ENCODE data around the gene NDST3.

The NDST3 gene

DNA sequence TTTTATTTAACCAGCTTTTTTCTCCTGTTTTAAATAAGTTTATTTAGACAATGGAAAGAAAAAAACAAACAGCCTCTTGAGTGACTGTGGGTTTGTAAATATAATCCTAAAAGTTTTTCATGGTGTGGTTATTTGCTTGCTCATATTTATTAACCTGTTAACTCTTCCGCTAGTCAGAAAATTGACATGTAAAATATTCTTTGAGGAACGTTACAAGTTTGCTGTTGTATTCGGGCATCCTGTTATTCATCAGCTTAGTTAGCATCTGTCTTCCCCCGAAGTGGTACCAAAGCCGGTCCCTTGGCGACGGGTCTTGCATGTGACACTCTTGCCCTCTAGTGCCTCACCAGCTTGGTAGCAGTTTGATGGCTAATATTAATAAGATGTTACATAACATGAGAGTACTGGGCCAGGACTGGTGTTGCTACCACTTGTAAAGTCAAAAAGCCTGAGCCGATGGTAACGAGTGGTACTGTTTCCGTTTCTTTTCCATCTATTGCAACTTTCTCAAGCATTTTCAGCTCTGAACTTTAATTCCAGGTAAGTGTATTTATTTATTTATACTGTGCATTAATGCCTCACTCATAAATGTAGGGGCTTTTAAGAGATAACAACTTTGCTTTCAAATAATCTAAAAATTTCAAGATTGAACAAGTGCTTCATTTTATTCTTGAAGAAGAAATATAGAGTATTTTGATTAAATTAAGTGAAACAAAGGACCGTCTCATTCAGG lies at the start of gene NDST3:
NDST3 (plus strand) TSS at position 434 of the 733 bp plus-strand sequence. CDS start 19,425 bp downstream, outside the sequence.
- DNase-seq: peak; percentile 64

DNA sequence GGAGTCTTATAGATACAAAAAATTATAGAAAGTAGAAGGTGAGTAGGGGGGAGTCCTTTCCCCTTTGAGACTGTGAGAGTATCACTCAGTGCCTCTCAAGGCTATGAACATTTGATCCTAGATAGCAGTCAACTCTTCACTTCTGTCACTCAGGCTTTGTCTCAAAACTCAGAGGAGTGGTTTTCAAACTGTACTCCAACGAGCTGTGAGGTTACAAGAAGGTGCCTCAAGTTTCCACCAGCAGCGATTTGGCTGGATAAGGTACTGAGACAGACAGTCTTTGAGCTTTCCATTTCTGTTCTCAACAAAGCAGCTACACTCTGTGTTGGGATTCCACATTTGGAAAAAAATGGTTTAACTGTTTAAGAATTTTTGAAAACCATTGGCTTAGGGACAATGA lies 48.0 kb upstream of the NDST3 start:
- DNase-seq: no peak

DNA sequence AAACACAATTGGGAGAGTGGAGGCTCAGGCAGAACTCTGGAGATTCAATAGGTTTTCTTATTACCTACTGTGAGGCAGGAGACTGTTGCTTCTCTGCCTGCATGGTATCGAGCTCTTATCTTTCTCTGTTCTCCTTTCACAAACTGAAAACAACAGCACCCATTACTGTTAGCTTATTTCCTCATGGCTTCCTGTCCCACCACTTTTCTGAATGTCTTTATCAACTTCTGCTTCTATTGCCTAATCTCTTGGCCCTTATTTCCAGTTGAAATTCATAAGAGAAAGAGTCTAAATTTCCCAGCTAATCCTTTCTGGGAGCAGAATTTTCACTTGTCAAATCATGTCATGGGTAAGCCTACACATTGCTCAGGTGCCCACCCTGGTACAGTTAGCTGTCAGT lies 46.8 kb upstream of the NDST3 start:
- DNase-seq: no peak

DNA sequence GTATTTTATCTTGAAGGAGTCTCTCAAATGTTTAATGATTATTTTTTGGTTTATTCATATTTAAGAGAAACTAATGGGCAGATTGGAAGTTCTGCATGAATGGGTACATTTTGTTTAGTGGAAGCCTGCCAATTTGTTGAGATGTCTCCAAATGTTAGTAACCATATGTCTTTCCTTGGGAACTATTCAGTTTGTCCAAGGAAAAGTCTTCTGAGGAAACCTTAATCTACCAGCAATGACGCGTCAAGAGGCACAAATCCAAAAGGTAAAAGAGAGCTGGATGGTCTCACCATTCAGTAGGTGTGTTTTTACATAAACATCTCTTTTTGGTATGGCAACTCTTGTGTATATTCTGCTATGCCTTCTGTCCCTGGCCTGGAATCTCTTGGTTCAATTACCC lies 37.4 kb upstream of the NDST3 start:
- DNase-seq: no peak

DNA sequence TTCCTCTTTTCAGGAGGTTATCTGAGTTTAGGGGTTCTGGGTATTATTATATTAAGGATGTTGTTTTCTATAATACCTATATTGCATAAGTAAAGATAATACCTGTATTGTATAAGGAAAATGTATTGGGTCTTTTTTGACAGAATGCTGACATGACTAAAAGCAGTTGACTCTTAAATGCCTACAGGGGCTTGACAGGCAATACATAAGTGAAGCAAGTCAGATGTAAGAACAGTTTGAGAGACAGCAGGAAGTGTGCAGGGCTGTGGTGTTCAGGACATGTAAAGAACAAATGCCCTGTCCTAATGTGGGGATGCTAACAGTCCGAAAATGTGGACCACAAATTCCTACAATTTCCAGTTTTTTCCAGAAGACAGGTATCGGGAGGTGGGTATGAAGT lies 30.2 kb upstream of the NDST3 start:
- DNase-seq: no peak

DNA sequence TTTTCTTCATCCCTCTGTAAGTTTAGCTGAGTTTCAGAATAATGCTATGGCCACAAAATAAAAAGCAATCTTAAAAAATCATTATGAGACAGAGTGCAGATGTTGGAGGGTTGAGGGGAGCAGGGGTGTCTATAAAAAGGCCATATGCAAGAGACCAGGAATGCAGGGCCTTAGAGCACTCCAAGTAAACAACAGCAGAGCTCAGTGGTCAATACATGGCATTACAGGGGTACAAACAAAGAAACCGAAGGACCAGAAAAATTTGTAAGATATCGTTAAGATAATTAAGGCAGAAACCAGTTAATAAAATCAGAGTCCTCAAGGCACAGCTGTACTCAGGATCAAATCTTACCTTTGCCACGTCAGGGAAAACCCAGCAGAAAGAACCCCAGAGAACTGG lies 28.4 kb upstream of the NDST3 start:
- DNase-seq: no peak

DNA sequence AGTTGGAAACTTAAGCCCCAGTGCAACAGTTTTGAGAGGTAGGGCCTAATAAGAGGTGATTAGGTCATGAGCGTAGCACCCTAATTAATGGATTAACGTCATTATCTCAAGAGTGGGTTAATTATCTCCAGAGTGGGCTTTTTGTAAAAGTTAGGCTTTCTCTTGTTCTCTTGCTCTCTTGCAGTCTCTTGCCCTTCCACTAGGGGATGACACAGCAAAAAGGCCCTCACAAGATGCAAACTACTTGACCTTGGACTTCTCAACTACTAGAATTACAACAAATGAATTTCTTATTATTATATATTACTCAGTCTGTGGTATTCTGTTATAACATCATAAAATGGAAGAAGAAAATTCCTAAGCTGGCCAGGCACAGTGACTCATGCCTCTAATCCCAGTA lies 22.1 kb upstream of the NDST3 start:
- no peak for DNase-seq

DNA sequence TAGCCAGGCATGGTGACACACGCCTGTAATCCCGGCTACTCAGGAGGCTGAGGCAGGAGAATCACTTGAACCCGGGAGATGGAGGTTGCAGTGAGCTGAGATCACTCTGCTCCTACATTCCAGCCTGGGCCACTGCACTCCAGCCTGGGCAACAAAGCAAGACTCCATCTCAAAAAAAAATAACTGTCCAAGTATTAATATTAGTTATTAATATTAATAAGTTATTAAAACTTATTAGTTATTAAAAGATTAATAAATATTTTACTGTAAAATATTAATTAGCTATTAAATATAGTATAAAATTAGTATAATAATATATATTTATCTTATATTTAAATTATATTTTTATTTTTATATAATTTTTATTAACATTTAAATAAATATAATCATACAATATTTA lies 19.5 kb upstream of the NDST3 start:
- no peak for DNase-seq

DNA sequence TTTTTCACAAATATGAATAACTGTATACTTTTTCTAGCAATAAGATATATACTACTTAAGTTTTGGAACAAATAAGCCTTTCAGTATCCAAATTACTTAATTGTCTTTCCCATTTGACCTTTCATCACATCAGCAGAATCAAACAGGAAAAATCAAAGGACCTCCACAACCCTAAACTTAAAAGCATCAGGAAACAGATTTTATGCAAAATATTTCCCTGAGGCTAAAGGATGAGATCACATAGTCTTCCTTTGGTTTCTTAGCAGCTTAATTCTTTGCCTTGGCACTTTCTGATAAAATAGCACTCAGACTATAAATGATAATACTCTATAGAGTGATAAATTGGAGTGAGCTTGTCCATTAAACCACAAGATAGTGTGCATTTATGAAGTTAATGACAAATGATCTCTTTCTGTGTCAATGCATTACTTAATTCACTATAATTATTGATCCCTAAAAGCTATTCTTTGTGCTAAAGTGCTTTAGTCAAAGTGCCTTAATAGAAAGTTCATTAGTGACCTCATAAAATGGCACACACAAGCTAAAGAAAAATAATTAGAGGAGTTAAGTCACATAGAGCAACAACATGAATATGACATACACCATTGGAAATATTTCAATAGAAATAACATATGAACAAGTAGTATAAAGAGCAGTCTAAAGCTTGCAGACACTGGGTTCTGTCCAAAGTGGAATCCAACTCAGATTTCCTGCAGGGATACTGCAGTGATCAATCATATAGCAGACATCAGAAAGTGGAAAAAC lies 15.7 kb upstream of the NDST3 start:
- no peak for DNase-seq

DNA sequence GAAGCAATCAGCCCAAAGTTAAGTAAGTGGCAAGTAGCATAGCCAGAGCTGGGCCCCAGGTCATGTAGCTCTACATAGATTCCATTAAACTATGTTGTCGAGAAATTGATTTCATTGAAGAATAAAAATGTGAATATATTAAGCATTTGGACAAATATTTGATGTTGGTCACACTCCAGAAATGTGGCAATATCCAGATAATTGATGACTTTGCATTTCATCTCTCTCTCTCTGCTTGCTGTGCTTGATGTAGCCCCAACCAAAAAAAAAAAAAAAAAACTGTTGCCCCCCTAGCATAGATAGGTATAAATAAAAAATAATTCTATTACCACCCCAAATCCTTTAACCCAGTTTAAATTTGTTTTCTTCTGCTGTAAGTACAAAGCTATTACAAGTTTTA lies 7.5 kb upstream of the NDST3 start:
- no peak for DNase-seq

DNA sequence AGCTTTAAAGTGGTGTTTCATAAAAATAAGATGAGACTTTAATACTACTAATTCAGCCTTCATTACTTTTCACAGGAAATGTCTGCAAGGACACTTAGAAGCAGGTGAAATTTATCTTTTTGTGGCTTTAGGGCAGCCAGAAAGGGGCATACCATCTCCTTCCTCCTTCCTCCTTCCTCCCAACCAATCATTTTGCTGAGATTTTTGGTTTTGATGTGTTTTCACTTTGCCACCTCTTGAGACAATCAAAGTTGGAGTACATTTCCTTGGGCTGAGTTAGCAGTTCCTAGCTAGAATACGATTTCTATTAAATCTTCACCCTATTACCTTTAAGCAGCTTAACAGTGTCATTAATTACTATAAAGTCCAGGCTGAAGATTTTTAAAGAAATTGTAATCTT lies 5.1 kb upstream of the NDST3 start:
- DNase-seq: no peak

DNA sequence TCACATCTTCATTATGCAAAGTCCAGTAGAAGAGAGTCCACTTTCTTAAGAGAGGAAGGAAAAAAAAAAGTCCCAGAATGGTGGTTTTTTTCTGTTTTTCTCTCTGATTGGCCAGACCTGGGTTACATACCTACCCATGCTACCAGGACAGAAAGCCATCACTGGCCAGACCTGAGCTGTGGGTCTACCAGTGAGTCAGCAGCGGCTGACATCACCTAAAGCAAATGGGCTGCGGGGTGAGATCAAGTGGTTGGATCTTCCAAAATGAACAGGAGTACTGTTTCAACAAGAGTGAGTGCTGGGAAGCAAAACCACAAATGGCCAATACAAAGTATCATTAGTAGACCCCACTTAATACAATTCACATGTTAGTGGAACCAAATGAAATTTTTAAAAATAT lies 1.6 kb upstream of the NDST3 start:
- DNase-seq: peak; percentile 69

DNA sequence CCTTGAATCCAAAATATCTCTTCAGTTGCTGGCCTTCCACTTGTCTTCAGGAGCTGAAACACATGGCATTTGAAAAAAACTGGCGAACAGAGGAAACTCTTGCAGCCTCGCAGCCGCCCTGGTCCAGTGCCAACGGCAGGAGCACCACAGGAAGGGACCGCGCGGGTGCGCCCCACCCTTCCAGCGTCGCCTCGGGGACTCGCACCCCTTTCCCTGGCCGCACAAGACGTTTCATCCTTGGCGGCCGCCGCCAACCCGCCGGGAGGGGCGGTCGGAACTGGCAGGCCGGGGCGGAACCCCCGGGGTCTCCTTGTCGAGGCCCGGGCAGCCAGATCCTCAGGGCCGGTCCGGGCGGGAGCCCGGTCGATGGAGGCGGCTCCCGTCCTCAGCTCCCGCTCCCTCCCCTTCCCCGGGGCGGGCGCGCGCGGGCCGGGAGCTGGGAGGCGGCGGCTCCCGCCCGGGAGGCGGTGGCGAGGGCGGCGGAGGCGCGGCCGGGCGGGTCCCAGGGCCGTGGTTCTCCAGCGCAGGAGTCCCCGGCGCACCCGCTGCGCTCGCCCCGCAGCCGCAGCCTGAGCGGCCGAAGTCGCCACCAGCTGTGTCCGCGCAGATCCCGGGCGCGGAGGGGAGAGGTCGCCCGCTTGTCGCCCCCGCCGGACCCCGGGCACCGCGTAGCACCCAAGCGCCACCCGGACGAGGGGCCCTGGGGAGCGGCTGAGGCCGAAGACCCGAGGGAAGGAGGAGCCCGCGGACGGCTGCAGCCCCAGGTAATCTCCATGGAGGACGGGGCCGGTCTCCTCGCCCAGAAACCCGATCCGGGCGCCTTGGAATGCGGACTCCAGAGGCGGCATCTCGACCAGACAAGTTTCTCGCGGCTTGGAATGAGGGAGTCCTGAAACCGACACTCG lies 886 bp upstream of the NDST3 start:
- DNase-seq: peak; percentile 69

DNA sequence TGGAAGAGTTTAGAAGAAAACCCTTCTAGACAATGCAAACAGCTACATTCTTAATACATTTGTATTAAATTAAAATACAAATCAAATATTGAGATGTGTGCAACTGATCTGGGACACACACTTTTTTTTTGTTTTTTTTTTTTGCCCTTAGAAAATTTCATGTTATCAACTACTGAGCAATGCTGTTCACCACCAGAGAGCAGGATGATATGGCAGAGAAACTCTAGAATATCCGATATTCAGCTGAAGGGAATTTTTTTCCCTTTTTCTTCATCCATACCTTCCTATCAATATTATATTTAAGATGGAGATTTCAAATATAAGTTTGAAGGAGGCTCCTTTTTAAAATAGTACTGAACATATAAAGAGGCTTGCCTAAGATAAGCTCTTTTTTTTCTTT lies 1.0 kb downstream of the NDST3 start:
- DNase-seq: no peak

DNA sequence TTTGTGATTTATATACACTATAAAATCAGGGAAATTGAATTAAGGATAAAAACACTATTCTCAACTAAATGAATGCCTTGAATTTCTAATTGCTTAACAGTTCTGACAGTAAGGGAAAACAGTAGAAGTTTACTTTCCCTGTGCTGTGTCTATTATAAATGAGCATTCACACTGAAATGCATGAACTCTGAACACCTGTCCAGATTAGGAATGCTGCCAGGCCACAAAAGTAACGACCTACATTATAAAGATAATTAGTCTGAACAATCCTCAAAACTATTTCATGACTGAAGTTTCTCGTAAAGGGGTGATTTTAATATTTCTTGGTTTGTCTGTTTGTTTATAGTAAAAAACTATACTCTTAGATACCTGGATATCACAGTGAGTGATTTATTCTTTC lies 2.0 kb downstream of the NDST3 start:
- no peak for DNase-seq

DNA sequence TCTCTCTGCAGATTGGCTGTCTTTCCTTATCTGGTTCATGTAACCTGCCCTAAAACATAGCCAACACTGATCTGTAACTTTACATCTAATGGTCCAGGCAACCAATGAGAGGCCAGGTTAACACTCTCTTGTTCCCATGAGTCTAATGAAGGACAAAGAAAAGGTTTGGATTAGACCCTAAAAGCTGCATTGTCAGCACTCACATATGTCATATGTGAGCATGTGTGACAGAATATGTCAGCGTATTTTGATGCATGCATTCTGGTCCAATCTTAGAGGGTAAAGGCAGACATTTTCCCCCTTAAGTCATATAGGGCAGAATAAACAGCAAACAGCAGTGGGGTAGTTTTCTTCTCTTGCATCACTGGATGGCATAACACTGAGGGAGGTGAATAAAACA lies 3.7 kb downstream of the NDST3 start:
- no peak for DNase-seq

DNA sequence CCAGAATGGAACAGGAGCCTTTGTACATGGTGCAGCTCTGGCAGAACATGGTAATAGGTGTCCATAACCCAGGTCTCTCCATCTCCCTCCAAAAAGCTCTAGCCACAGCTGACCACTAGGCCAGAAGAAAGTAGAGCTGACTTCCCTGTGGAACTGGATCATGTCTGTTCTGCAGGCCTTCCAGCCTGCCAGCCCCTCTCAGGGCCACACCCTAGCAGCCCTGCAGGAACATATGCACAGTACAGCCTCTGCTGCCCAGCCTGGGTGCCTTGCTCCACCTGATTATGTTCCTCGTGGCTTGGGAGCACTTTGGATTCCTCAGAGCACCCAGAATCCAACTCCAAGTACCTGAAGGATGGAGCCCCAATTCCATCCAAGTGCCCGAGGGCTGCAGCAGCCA lies 12.0 kb downstream of the NDST3 start:
- DNase-seq: no peak

DNA sequence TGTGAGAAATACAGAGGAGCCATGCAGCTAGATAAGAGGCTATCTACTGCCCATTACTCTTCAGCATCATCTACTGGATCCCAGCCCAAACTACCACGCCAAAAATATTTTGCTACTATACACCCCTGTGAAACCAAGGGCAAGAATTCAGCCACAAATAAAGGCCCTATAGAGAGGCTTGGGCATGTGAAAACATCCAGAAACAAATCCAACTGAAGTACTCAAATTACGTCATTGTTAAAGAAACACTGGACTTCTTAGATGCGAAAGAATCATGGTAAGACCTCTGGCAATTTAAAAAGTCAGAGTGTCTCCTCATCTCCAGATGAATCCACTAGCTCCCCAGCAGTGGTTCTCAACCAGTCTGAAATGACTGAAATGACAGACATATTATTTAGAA lies 12.8 kb downstream of the NDST3 start:
- no peak for DNase-seq

DNA sequence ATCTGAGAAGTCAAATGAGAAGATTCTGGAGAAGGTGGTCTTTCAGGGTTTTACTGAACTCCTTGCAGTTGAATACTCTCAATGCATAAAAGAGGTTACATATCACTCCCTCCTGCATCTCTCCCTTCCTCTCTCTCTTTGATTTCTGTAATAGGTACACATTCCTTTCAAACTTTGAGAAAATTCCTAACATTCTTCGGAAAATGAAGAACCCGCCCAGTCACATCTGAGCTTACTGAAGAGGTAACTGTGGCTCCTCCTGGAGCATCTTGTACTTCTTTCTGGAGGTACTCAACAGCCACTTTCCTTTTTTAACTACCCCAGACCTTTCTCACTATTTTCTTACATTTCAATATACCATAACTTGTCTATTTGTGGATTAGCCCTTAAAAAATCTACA lies 24.7 kb downstream of the NDST3 start:
- no peak for DNase-seq

DNA sequence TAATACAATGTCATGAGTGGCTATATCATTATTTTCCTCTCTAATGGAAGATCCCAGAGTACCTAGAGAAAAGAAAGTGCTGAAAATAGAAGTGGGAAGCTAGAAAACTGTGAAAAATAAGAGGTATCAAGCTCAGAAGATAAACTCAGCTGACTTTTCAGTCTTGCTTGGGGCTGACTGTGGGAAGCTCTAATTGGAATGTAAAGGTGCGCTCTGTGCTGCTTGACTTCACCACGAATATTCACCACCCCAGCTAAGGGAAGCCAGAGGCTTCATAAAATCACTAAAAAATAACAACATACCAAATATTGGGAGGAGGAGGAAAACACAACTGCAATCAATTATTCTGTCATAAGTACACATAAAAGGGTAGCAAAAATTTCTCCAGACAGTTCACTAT lies 25.1 kb downstream of the NDST3 start:
- DNase-seq: no peak

DNA sequence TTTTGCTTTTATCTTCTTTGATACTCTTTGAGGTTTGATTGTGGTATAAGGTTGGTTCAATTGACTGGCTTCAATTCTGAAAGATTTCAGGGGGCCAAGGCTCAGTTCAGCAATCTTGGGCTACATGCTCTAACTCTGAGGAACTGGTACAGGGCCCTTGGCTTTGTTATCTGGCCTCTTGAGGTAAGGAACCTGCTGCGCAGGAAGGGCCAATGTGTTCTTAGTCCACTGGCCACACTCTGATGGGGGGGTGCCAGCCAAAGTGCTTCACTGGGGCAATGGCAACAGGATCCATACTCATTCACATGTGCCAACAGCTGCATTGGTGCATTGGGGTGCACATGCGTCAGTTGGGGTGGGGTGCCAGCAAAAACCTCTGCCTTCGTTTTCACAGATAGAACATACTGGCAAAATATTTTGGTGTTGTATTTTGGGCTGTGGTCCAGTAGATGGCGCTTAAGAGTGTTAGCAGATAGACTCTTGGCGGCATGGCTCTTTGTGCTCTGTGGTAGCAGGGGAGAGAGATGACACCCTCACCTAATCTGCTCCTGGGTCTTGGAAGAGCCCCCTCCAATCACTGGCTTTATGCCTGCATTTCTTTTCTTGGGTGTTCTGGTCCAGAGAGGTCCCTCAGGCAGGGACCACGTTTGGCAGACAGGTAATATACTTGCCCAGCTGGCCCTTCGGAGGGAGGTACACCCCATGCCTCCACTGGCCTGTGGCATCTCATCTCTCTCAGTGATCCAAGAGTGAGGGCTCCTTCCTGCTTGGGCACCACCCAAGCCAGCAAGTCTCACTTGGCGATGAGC lies 42.9 kb downstream of the NDST3 start:
- no peak for DNase-seq

DNA sequence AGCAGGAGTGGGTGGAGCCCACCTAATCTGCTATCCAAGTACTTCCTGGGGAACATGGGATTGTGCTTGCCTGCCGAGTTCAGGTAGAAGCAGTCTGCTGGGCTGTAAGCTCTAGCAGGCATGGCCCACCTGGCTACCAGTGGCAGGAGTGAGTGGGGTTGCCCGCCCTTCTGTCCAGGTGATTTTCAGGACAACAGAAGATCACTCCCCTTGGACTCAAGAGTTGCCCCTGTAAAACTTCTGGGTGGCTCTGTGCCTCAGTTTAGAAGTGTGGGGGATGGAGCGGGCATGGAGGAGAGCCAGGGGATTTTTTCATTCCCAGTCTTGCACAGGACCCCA lies 43.5 kb downstream of the NDST3 start:
- DNase-seq: no peak

DNA sequence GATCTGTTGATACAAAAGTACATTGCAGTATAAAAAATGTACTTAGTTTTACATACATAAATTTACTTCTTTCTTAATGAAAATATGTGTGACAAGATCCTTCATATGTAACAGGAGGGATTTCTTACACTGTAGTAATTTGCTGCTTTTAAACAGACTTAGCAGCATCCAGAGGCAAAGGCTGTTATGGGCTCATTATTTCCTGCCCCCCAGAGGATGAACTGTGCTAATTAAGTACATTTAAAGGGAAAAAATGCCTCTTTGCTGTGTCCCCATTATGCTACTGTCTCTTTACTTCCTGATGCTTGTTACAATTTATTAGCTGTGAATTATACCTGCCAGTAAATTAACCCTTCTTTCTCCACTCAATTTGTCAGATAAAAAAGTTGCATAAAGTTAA lies 47.1 kb downstream of the NDST3 start:
- DNase-seq: no peak
